HL-60 (cell line): ENCODE measurements around the gene GAR1.

Experiments
- GABPA ChIP-seq: IDR thresholded peaks from 2 replicates; pipeline ENCODE4 v1.6.1; 2012; ENCODE audit warnings: low read depth
- POLR2AphosphoS5 ChIP-seq: IDR thresholded peaks from 2 replicates; pipeline ENCODE4 v1.6.1; 2012; ENCODE audit warnings: low read depth
- TF ChIP-seq, protein P1 (sequence below): IDR thresholded peaks from one replicate; pipeline ENCODE4 v1.5.1; 2011; ENCODE audit warnings: low read length, control low read depth, inconsistent platforms; ENCODE audit not compliant: insufficient read depth
- TF ChIP-seq, protein P2 (sequence below): IDR thresholded peaks from 2 replicates; pipeline ENCODE4 v1.6.1; 2012; ENCODE audit warnings: low read depth; ENCODE audit not compliant: insufficient replicate concordance

GRCh38 chr4:109821185-109821584, 5.6 kb downstream of the GAR1 start:
- TF ChIP-seq, protein P1, sequence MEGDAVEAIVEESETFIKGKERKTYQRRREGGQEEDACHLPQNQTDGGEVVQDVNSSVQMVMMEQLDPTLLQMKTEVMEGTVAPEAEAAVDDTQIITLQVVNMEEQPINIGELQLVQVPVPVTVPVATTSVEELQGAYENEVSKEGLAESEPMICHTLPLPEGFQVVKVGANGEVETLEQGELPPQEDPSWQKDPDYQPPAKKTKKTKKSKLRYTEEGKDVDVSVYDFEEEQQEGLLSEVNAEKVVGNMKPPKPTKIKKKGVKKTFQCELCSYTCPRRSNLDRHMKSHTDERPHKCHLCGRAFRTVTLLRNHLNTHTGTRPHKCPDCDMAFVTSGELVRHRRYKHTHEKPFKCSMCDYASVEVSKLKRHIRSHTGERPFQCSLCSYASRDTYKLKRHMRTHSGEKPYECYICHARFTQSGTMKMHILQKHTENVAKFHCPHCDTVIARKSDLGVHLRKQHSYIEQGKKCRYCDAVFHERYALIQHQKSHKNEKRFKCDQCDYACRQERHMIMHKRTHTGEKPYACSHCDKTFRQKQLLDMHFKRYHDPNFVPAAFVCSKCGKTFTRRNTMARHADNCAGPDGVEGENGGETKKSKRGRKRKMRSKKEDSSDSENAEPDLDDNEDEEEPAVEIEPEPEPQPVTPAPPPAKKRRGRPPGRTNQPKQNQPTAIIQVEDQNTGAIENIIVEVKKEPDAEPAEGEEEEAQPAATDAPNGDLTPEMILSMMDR = no peak
- TF ChIP-seq, protein P2, sequence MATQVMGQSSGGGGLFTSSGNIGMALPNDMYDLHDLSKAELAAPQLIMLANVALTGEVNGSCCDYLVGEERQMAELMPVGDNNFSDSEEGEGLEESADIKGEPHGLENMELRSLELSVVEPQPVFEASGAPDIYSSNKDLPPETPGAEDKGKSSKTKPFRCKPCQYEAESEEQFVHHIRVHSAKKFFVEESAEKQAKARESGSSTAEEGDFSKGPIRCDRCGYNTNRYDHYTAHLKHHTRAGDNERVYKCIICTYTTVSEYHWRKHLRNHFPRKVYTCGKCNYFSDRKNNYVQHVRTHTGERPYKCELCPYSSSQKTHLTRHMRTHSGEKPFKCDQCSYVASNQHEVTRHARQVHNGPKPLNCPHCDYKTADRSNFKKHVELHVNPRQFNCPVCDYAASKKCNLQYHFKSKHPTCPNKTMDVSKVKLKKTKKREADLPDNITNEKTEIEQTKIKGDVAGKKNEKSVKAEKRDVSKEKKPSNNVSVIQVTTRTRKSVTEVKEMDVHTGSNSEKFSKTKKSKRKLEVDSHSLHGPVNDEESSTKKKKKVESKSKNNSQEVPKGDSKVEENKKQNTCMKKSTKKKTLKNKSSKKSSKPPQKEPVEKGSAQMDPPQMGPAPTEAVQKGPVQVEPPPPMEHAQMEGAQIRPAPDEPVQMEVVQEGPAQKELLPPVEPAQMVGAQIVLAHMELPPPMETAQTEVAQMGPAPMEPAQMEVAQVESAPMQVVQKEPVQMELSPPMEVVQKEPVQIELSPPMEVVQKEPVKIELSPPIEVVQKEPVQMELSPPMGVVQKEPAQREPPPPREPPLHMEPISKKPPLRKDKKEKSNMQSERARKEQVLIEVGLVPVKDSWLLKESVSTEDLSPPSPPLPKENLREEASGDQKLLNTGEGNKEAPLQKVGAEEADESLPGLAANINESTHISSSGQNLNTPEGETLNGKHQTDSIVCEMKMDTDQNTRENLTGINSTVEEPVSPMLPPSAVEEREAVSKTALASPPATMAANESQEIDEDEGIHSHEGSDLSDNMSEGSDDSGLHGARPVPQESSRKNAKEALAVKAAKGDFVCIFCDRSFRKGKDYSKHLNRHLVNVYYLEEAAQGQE = no peak
- TF ChIP-seq POLR2AphosphoS5 = no peak
- no peak for TF ChIP-seq GABPA
